CD8-positive, alpha-beta memory T cell (primary cell): ENCODE measurements around the gene VWF. TPM values are rescaled to one million over a fixed set of nuclear protein-coding genes. Genes with fewer than 3 reads are reported as not detected.

Source experiments
- CTCF ChIA-PET: fragments of 350-600 bp; sonication (Branson Sonifier 250); formaldehyde crosslinking; loops from one replicate; lab custom pipeline; 2021; ENCODE audit warnings: antibody characterized with exemption; lab: Charles Lee
- POLR2A ChIA-PET: fragments of 350-600 bp; sonication (Branson Sonifier 250); formaldehyde crosslinking; loops from one replicate; lab custom pipeline; 2021; ENCODE audit warnings: antibody characterized with exemption; lab: Charles Lee
- DNase-seq, 5 donors: peaks; one replicate each; pipeline versions ENCODE4 v3.0.0 to v3.0.0-alpha.2; 2020 to 2022; ENCODE audit warnings: mixed read lengths in 1 of 5
- H3K27ac ChIP-seq: one replicate; pipeline ENCODE4 v1.7.0; 2013; ENCODE audit warnings: low read depth, mild to moderate bottlenecking, low read length, moderate library complexity
- H3K27me3 ChIP-seq: 2 replicates; pipeline ENCODE4 v1.7.0; 2013; ENCODE audit warnings: low read length, mild to moderate bottlenecking; ENCODE audit not compliant: insufficient read depth, poor library complexity, severe bottlenecking
- H3K36me3 ChIP-seq: 2 replicates; pipeline ENCODE4 v1.7.0; 2013; ENCODE audit warnings: mild to moderate bottlenecking, low read length, moderate library complexity; ENCODE audit not compliant: insufficient read depth
- H3K4me1 ChIP-seq: 2 replicates; pipeline ENCODE4 v1.7.0; 2013; ENCODE audit warnings: mild to moderate bottlenecking, low read length, moderate library complexity; ENCODE audit not compliant: insufficient read depth
- H3K4me3 ChIP-seq: 2 replicates; pipeline ENCODE4 v1.7.0; 2013; ENCODE audit warnings: mild to moderate bottlenecking, low read length
- H3K9me3 ChIP-seq: 2 replicates; pipeline ENCODE4 v1.7.0; 2013; ENCODE audit warnings: mild to moderate bottlenecking, low read length
- H3K27ac Mint-ChIP-seq, 8 donors: one replicate each; pipeline ENCODE4 v1.8.0; 2020 to 2021; ENCODE audit warnings: mixed read lengths in 8 of 8, mild to moderate bottlenecking in 6 of 8, inconsistent platforms in 3 of 8, moderate library complexity in 3 of 8
- H3K27me3 Mint-ChIP-seq, 2 donors: one replicate each; pipeline ENCODE4 v1.8.0; 2020 to 2021; ENCODE audit warnings: mixed read lengths in 2 of 2, mild to moderate bottlenecking in 1 of 2, moderate library complexity in 1 of 2
- H3K36me3 Mint-ChIP-seq, 3 donors: one replicate each; pipeline ENCODE4 v1.8.0; 2020 to 2021; ENCODE audit warnings: mixed read lengths in 3 of 3, inconsistent platforms in 1 of 3, mild to moderate bottlenecking in 1 of 3
- H3K4me1 Mint-ChIP-seq, 3 donors: one replicate each; pipeline ENCODE4 v1.8.0; 2020 to 2021; ENCODE audit warnings: mixed read lengths in 3 of 3, inconsistent platforms in 1 of 3, mild to moderate bottlenecking in 1 of 3
- H3K4me3 Mint-ChIP-seq, 7 donors: one replicate each; pipeline ENCODE4 v1.8.0; 2020 to 2021; ENCODE audit warnings: mixed read lengths in 7 of 7, mild to moderate bottlenecking in 6 of 7, moderate library complexity in 4 of 7, inconsistent platforms in 2 of 7
- H3K9me3 Mint-ChIP-seq, 5 donors: one replicate each; pipeline ENCODE4 v1.8.0; 2020 to 2022; ENCODE audit warnings: mixed read lengths in 5 of 5, mild to moderate bottlenecking in 3 of 5, moderate library complexity in 2 of 5, inconsistent platforms in 1 of 5
- polyA plus RNA-seq: library from polyadenylated mRNA; unstranded; fragments of 300-500 nt; fragmentation: Illumina TruSeq; gene quantifications from one replicate; pipeline ENCODE4 v1.2.3, GENCODE V29; 2021
- total RNA-seq, 2 experiments: library from RNA; stranded (reverse); gene quantifications; one replicate each; pipeline ENCODE4 v1.2.3, GENCODE V29; 2021

Gene VWF
- total and polyA plus RNA-seq, 3 experiments from 2014 or later: 0.02 TPM; not detected in 2

GRCh38 chr12:6120796-6121473 lies 3.5 kb downstream of the VWF start:
- Mint-ChIP-seq H3K27ac (no peak overlapping the region), H3K36me3 (no peaks in the 10 kb centered on the region), H3K4me1 (no peaks in the 10 kb centered on the region), H3K9me3 (no peaks in the 10 kb centered on the region), H3K4me3 (no peak overlapping the region), H3K27me3 (peaks cover 9 to 31% of the 10 kb centered on the region in 2 donors)
- DNase-seq: no peak
- H3K27ac ChIP-seq: no peak overlapping the region
- no peaks in the 10 kb centered on the region for H3K36me3 ChIP-seq
- H3K9me3 ChIP-seq: no peaks in the 10 kb centered on the region
- ChIA-PET CTCF (no interaction called here), POLR2A (no interaction called here)
- peaks cover 4% of the 10 kb centered on the region for H3K27me3 ChIP-seq
- H3K4me3 ChIP-seq: no peak overlapping the region
- no peaks in the 10 kb centered on the region for H3K4me1 ChIP-seq

- Mint-ChIP-seq H3K27me3 (peaks cover 4 to 27% of the 10 kb centered on the region in 2 donors), H3K4me1 (no peaks in the 10 kb centered on the region), H3K4me3 (no peak overlapping the region), H3K36me3 (no peaks in the 10 kb centered on the region), H3K27ac (peak overlapping the region in 2 of 8 donors; percentile 23 to 72), H3K9me3 (no peaks in the 10 kb centered on the region)
- no peak overlapping the region for H3K4me3 ChIP-seq
- H3K36me3 ChIP-seq: no peaks in the 10 kb centered on the region
- peaks cover 4% of the 10 kb centered on the region for H3K27me3 ChIP-seq
- no peaks in the 10 kb centered on the region for H3K9me3 ChIP-seq
- CTCF ChIA-PET: no interaction called here
- no peaks in the 10 kb centered on the region for H3K4me1 ChIP-seq
- H3K27ac ChIP-seq: no peak overlapping the region
- no peak for DNase-seq
- POLR2A ChIA-PET: no interaction called here
Measured at GRCh38 chr12:6118891-6119568, 5.4 kb downstream of the VWF start.

- Histone ChIP-seq H3K4me1 (no peaks in the 10 kb centered on the region), H3K27me3 (peaks cover 4% of the 10 kb centered on the region), H3K9me3 (no peaks in the 10 kb centered on the region), H3K36me3 (no peaks in the 10 kb centered on the region), H3K4me3 (no peak overlapping the region), H3K27ac (no peak overlapping the region)
- no peaks in the 10 kb centered on the region for H3K4me1 Mint-ChIP-seq
- no peaks in the 10 kb centered on the region for H3K36me3 Mint-ChIP-seq
- no peaks in the 10 kb centered on the region for H3K9me3 Mint-ChIP-seq
- ChIA-PET CTCF (no interaction called here), POLR2A (no interaction called here)
- H3K27me3 Mint-ChIP-seq: peaks cover 8 to 24% of the 10 kb centered on the region in 2 donors
- H3K27ac Mint-ChIP-seq: no peak overlapping the region
- no peak for DNase-seq
- H3K4me3 Mint-ChIP-seq: no peak overlapping the region
Measured at GRCh38 chr12:6116471-6117021, 7.9 kb downstream of the VWF start.

GRCh38 chr12:6115389-6115788 lies 9.1 kb downstream of the VWF start:
- ChIA-PET POLR2A (no interaction called here), CTCF (no interaction called here)
- Histone ChIP-seq H3K27me3 (peaks cover 4% of the 10 kb centered on the region), H3K4me1 (no peaks in the 10 kb centered on the region), H3K9me3 (no peaks in the 10 kb centered on the region), H3K36me3 (no peaks in the 10 kb centered on the region), H3K27ac (no peak overlapping the region), H3K4me3 (no peak overlapping the region)
- Mint-ChIP-seq H3K36me3 (no peaks in the 10 kb centered on the region), H3K27ac (no peak overlapping the region), H3K27me3 (peaks cover 8 to 21% of the 10 kb centered on the region in 2 donors), H3K4me3 (no peak overlapping the region), H3K9me3 (no peaks in the 10 kb centered on the region), H3K4me1 (no peaks in the 10 kb centered on the region)
- no peak for DNase-seq

GRCh38 chr12:6114476-6114870 lies 10.0 kb downstream of the VWF start:
- ChIA-PET POLR2A (no interaction called here), CTCF (no interaction called here)
- no peaks in the 10 kb centered on the region for H3K36me3 ChIP-seq
- peaks cover 4% of the 10 kb centered on the region for H3K27me3 ChIP-seq
- H3K4me3 ChIP-seq: no peak overlapping the region
- H3K4me3 Mint-ChIP-seq: no peak overlapping the region
- H3K4me1 Mint-ChIP-seq: no peaks in the 10 kb centered on the region
- H3K9me3 Mint-ChIP-seq: no peaks in the 10 kb centered on the region
- H3K27me3 Mint-ChIP-seq: peaks cover 8 to 18% of the 10 kb centered on the region in 2 donors
- H3K9me3 ChIP-seq: no peaks in the 10 kb centered on the region
- no peak overlapping the region for H3K27ac Mint-ChIP-seq
- H3K27ac ChIP-seq: no peak overlapping the region
- no peaks in the 10 kb centered on the region for H3K36me3 Mint-ChIP-seq
- no peak for DNase-seq
- no peaks in the 10 kb centered on the region for H3K4me1 ChIP-seq

GRCh38 chr12:6113691-6114475 lies 10.6 kb downstream of the VWF start:
- H3K9me3 Mint-ChIP-seq: peaks cover 0 to 2% (median 0%) of the 10 kb centered on the region in 5 donors
- no peak for DNase-seq
- Histone ChIP-seq H3K27me3 (peaks cover 4% of the 10 kb centered on the region), H3K4me1 (no peaks in the 10 kb centered on the region), H3K9me3 (no peaks in the 10 kb centered on the region), H3K36me3 (no peaks in the 10 kb centered on the region), H3K4me3 (no peak overlapping the region), H3K27ac (no peak overlapping the region)
- H3K4me1 Mint-ChIP-seq: no peaks in the 10 kb centered on the region
- ChIA-PET POLR2A (no interaction called here), CTCF (no interaction called here)
- H3K4me3 Mint-ChIP-seq: no peak overlapping the region
- H3K36me3 Mint-ChIP-seq: no peaks in the 10 kb centered on the region
- peaks cover 8 to 12% of the 10 kb centered on the region in 2 donors for H3K27me3 Mint-ChIP-seq
- peak overlapping the region in 1 of 8 donors; percentile 29 for H3K27ac Mint-ChIP-seq

GRCh38 chr12:6112004-6112403 lies 12.5 kb downstream of the VWF start:
- Histone ChIP-seq H3K4me1 (no peaks in the 10 kb centered on the region), H3K27me3 (peaks cover 4% of the 10 kb centered on the region), H3K36me3 (no peaks in the 10 kb centered on the region), H3K27ac (no peak overlapping the region), H3K4me3 (no peak overlapping the region), H3K9me3 (no peaks in the 10 kb centered on the region)
- DNase-seq: no peak
- CTCF ChIA-PET: no interaction called here
- Mint-ChIP-seq H3K36me3 (no peaks in the 10 kb centered on the region), H3K4me3 (no peak overlapping the region), H3K9me3 (peaks cover 0 to 2% (median 0%) of the 10 kb centered on the region in 5 donors), H3K4me1 (no peaks in the 10 kb centered on the region), H3K27me3 (peaks cover 8% of the 10 kb centered on the region in 2 donors), H3K27ac (no peak overlapping the region)
- POLR2A ChIA-PET: no interaction called here

GRCh38 chr12:6110006-6110405 lies 14.5 kb downstream of the VWF start:
- Histone ChIP-seq H3K9me3 (no peaks in the 10 kb centered on the region), H3K27me3 (no peaks in the 10 kb centered on the region), H3K27ac (no peak overlapping the region), H3K4me3 (no peak overlapping the region), H3K36me3 (no peaks in the 10 kb centered on the region), H3K4me1 (no peaks in the 10 kb centered on the region)
- Mint-ChIP-seq H3K36me3 (no peaks in the 10 kb centered on the region), H3K4me3 (no peak overlapping the region), H3K4me1 (no peaks in the 10 kb centered on the region), H3K27me3 (peaks cover 6 to 8% of the 10 kb centered on the region in 2 donors), H3K9me3 (peaks cover 0 to 2% (median 0%) of the 10 kb centered on the region in 5 donors), H3K27ac (no peak overlapping the region)
- no peak for DNase-seq
- ChIA-PET POLR2A (no interaction called here), CTCF (no interaction called here)
